Endothelial cell of umbilical vein (primary cell): ENCODE measurements around the gene SCN1B. TPM values are rescaled to one million over a fixed set of nuclear protein-coding genes. Genes with fewer than 3 reads are reported as not detected.

Source experiments
- BruUV-seq: library from RNA; stranded (reverse); fragments of 400-500 nt; replicated peaks from 2 replicates; lab custom pipeline; 2021; lab: Mats Ljungman, UMichigan
- CTCF ChIA-PET: fragments of 300-600, 350-600 bp; sonication (Branson Sonifier 250); formaldehyde crosslinking; loops from one replicate; lab custom pipeline; 2021; ENCODE audit warnings: antibody characterized with exemption, inconsistent platforms; lab: Charles Lee
- POLR2A ChIA-PET: fragments of 300-600, 350-600 bp; sonication (Branson Sonifier 250); formaldehyde crosslinking; loops from one replicate; lab custom pipeline; 2021; ENCODE audit warnings: antibody characterized with exemption, inconsistent platforms; lab: Charles Lee
- DNase-seq: peaks from one replicate; pipeline ENCODE4 v3.0.0-alpha.2; 2011; ENCODE audit warnings: low read depth, low spot score
- FAIRE-seq: peaks from 2 replicates; lab custom pipeline; 2011; peaks lifted over from hg19 to GRCh38; lab: Jason Lieb, UNC
- H2AFZ ChIP-seq: 2 replicates; pipeline ENCODE4 v1.6.0; 2012; ENCODE audit warnings: low read depth, low read length, control low read depth, inconsistent platforms
- H3K27ac ChIP-seq: 2 replicates; pipeline ENCODE4 v1.5.1; 2011; ENCODE audit warnings: low read depth, mild to moderate bottlenecking, control low read depth, low read length, moderate library complexity; ENCODE audit not compliant: insufficient read depth
- H3K27me3 ChIP-seq, 2 experiments: 2 replicates each; pipeline versions ENCODE4 v1.6.0 to v1.6.1; 2011; ENCODE audit warnings: low read length in 2 of 2, mixed read lengths in 1 of 2; ENCODE audit not compliant: control insufficient read depth in 2 of 2, insufficient read depth in 2 of 2
- H3K36me3 ChIP-seq, 2 experiments: 2 replicates in 1 of 2; 3 replicates in 1 of 2; pipeline ENCODE4 v1.5.1; 2011; ENCODE audit warnings: low read length in 2 of 2, mild to moderate bottlenecking in 1 of 2, moderate library complexity in 1 of 2; ENCODE audit not compliant: control insufficient read depth in 2 of 2, insufficient read depth in 2 of 2; ENCODE audit errors: extremely low read depth in 1 of 2
- H3K4me1 ChIP-seq: 3 replicates; pipeline ENCODE4 v1.5.1; 2011; ENCODE audit warnings: mild to moderate bottlenecking, low read length; ENCODE audit not compliant: control insufficient read depth, insufficient read depth; ENCODE audit errors: extremely low read depth
- H3K4me2 ChIP-seq: 2 replicates; pipeline ENCODE4 v1.6.1; 2011; ENCODE audit warnings: low read length, control low read depth, mixed read lengths; ENCODE audit not compliant: insufficient read depth
- H3K4me3 ChIP-seq, 3 experiments: fragments of 200-600 bp in 1 of 3; sonication (generic), shearing (Covaris generic) in 1 of 3; replicated peaks in 1 of 3; 2 replicates each; pipeline ENCODE4 v1.5.1; 2011 to 2016; ENCODE audit warnings: control low read depth in 3 of 3, low read length in 3 of 3, mild to moderate bottlenecking in 2 of 3, inconsistent platforms in 1 of 3, low read depth in 1 of 3, moderate library complexity in 1 of 3; ENCODE audit not compliant: insufficient read depth in 1 of 3
- H3K79me2 ChIP-seq: 2 replicates; pipeline ENCODE4 v1.6.0; 2012; ENCODE audit warnings: low read length, inconsistent platforms; ENCODE audit not compliant: control insufficient read depth, insufficient read depth
- H3K9ac ChIP-seq: replicated peaks from 2 replicates; pipeline ENCODE3; 2011; ENCODE audit warnings: low read length, control low read depth; ENCODE audit not compliant: insufficient read depth; ENCODE audit errors: extremely low read depth
- H3K9me1 ChIP-seq: replicated peaks from 3 replicates; pipeline ENCODE4 v1.6.0; 2011; ENCODE audit warnings: mild to moderate bottlenecking, low read length; ENCODE audit not compliant: control insufficient read depth, insufficient read depth; ENCODE audit errors: extremely low read depth
- H3K9me3 ChIP-seq: replicated peaks from 2 replicates; pipeline ENCODE4 v1.5.1; 2012; ENCODE audit warnings: low read length, inconsistent platforms; ENCODE audit not compliant: control insufficient read depth, insufficient read depth
- H4K20me1 ChIP-seq: replicated peaks from 2 replicates; pipeline ENCODE3; 2011; ENCODE audit warnings: mild to moderate bottlenecking, low read length; ENCODE audit not compliant: control insufficient read depth, insufficient read depth; ENCODE audit errors: extremely low read depth
- CTCF ChIP-seq, 2 donors: IDR thresholded peaks; 1 replicate in 1 of 2; 2 replicates in 1 of 2; pipeline ENCODE4 v1.5.1; 2011; ENCODE audit warnings: low read length in 2 of 2, mild to moderate bottlenecking in 2 of 2, moderate library complexity in 2 of 2, control low read depth in 1 of 2, inconsistent platforms in 1 of 2, low read depth in 1 of 2; ENCODE audit not compliant: insufficient read depth in 1 of 2; ENCODE audit errors: extremely low read depth in 1 of 2
- EZH2 ChIP-seq: IDR thresholded peaks from 2 replicates; pipeline ENCODE4 v1.6.1; 2012; ENCODE audit warnings: borderline replicate concordance, low read depth, mild to moderate bottlenecking, moderate library complexity, low read length, inconsistent platforms; ENCODE audit not compliant: severe bottlenecking
- FOS ChIP-seq: IDR thresholded peaks from 2 replicates; pipeline ENCODE4 v1.6.1; 2011; ENCODE audit warnings: mild to moderate bottlenecking, low read length, moderate library complexity, borderline replicate concordance; ENCODE audit not compliant: insufficient read depth
- GATA2 ChIP-seq: IDR thresholded peaks from 2 replicates; pipeline ENCODE4 v1.7.0; 2011; ENCODE audit warnings: low read depth, mild to moderate bottlenecking, moderate library complexity, mixed read lengths, low read length; ENCODE audit not compliant: insufficient read length, insufficient read depth
- JUN ChIP-seq: IDR thresholded peaks from 2 replicates; pipeline ENCODE4 v1.6.1; 2011; ENCODE audit warnings: borderline replicate concordance, low read depth; ENCODE audit not compliant: insufficient read length, insufficient read depth
- MAX ChIP-seq: IDR thresholded peaks from 2 replicates; pipeline ENCODE4 v1.6.1; 2011; ENCODE audit not compliant: insufficient read depth, insufficient read length
- MYC ChIP-seq: IDR thresholded peaks from one replicate; pipeline ENCODE4 v1.6.1; 2011; ENCODE audit warnings: mild to moderate bottlenecking, low read depth, low read length
- POLR2A ChIP-seq: IDR thresholded peaks from 2 replicates; pipeline ENCODE4 v1.6.1; 2012; ENCODE audit warnings: low read depth, mild to moderate bottlenecking, control low read depth, low read length
- POLR2AphosphoS5 ChIP-seq: IDR thresholded peaks from 2 replicates; pipeline ENCODE4 v1.6.1; 2012; ENCODE audit warnings: low read depth, mild to moderate bottlenecking, control low read depth, low read length, moderate library complexity; ENCODE audit not compliant: insufficient read depth
- dilution Hi-C: fragments of 300-500 bp; cut with MboI; formaldehyde crosslinking; loops from one replicate; pipeline ENCODE4 v1.15.0; 2019; ENCODE audit warnings: low sequenced_read_pairs; ENCODE audit not compliant: extremely low pct_ligation_motif_present
- intact Hi-C: fragments of 100-400 bp; cut with micrococcal nuclease; formaldehyde crosslinking; loops from one replicate; pipeline ENCODE4 v1.10.0; 2022
- polyA plus RNA-seq, 4 experiments: library from polyadenylated mRNA; depleted of rRNA in 3 of 4; stranded (reverse) in 3 of 4; unstranded in 1 of 4; fragments of >200 nt; gene quantifications; 2 replicates each; pipeline versions ENCODE4 v1.2.1 to v1.2.3, GENCODE V29; 2011 to 2012; ENCODE audit warnings: missing spikeins in 1 of 4
- total RNA-seq: library from RNA; stranded (reverse); gene quantifications from 2 replicates; pipeline ENCODE4 v1.2.3, GENCODE V29; 2021

Gene SCN1B
- total and polyA plus RNA-seq, 2 donors (not counting 3 experiments of a cell fraction or from before 2014, with no cell fraction given): 11.2 to 14.2 TPM

- no peaks in the 10 kb centered on the region for H3K9me1 ChIP-seq
- H3K9ac ChIP-seq: no peak overlapping the region
- dilution Hi-C loops (no loop called here), intact Hi-C loops (no loop called here)
- H3K27me3 ChIP-seq: no peaks in the 10 kb centered on the region
- DNase-seq (peak; percentile 13), FAIRE-seq (no peak)
- no peak for TF ChIP-seq POLR2AphosphoS5
- TF ChIP-seq FOS: no peak
- TF ChIP-seq JUN: no peak
- no peak for TF ChIP-seq MYC
- TF ChIP-seq EZH2: no peak
- TF ChIP-seq CTCF (IDR thresholded peaks at IDR 0.05; ENCODE audit: extremely low read depth in 1 of 2, insufficient read depth in 1 of 2, low read depth in 1 of 2, low read length in 2 of 2): no peak
- TF ChIP-seq POLR2A: no peak
- TF ChIP-seq MAX: no peak
- TF ChIP-seq GATA2: no peak
- no peaks in the 10 kb centered on the region for H3K9me3 ChIP-seq
- no TSS peak for BruUV-seq
- H3K4me3 ChIP-seq: no peak overlapping the region
- H3K79me2 ChIP-seq: no peaks in the 10 kb centered on the region
- no peak overlapping the region for H3K4me2 ChIP-seq
- no peaks in the 10 kb centered on the region for H3K36me3 ChIP-seq
- H3K4me1 ChIP-seq: no peaks in the 10 kb centered on the region
- ChIA-PET CTCF (interaction anchor here (1.0 to 2.1 kb wide), 2 partner anchors 20 to 431 kb away, joined by 3 to 13 read pairs; no protein-coding TSS in a partner anchor), POLR2A (no interaction called here)
- H3K27ac ChIP-seq: no peak overlapping the region
- no peak overlapping the region for H2AFZ ChIP-seq
- H4K20me1 ChIP-seq: no peaks in the 10 kb centered on the region
Measured at GRCh38 chr19:35063940-35064818, 33.9 kb downstream of the SCN1B start.
